K562 (cell line): ENCODE data around the gene TFF3. TPM values are rescaled to one million over a fixed set of nuclear protein-coding genes. Genes with fewer than 3 reads are reported as not detected.

Experiments
- ATAC-seq: fragments of 200-7000 bp; cut with Tn5 transposase; 3 replicates; pipeline ENCODE4 v1.9.1; 2020; ENCODE audit warnings: moderate library complexity
- BruUV-seq: library from RNA; stranded (reverse); fragments of 400-500 nt; replicated peaks from 2 replicates; lab custom pipeline; 2021; lab: Mats Ljungman, UMichigan
- CTCF ChIA-PET: fragments of 300-600 bp; formaldehyde crosslinking; extraction: SDS; loops from one replicate; lab custom pipeline; 2021; ENCODE audit warnings: low intra/inter-chr PET ratio; lab: Yijun Ruan, JAX
- POLR2A ChIA-PET: fragments of 300-600, 350-650 bp; sonication (Branson Sonifier 250); formaldehyde crosslinking; extraction: SDS; loops from one replicate; lab custom pipeline; 2021; ENCODE audit warnings: antibody characterized with exemption, inconsistent platforms; lab: Yijun Ruan, JAX
- DNase-seq, 4 experiments: peaks; one replicate each; pipeline versions ENCODE4 v3.0.0 to v3.0.0-alpha.2; 2011 to 2018; ENCODE audit warnings: low spot score in 3 of 4, mixed read lengths in 3 of 4; ENCODE audit errors: extremely low read depth in 1 of 4
- FAIRE-seq: peaks from 2 replicates; lab custom pipeline; 2011; peaks lifted over from hg19 to GRCh38; lab: Jason Lieb, UNC
- H2AFZ ChIP-seq: 2 replicates; pipeline ENCODE4 v1.6.0; 2011; ENCODE audit warnings: low read depth, low read length, control low read depth, inconsistent platforms
- H3K27ac ChIP-seq: fragments of 200-600 bp; 3 replicates; pipeline ENCODE4 v1.8.0; 2011; ENCODE audit warnings: low read depth, mild to moderate bottlenecking, control low read depth, inconsistent platforms, low read length, moderate library complexity, mixed read lengths; ENCODE audit errors: extremely low read depth
- H3K27me3 ChIP-seq, 2 experiments: fragments of 300-600 bp in 1 of 2; 2 replicates in 1 of 2; 3 replicates in 1 of 2; pipeline versions ENCODE4 v1.6.0 to v1.8.0; 2011; ENCODE audit warnings: inconsistent platforms in 2 of 2, low read length in 2 of 2, mild to moderate bottlenecking in 1 of 2, mixed read lengths in 1 of 2, moderate library complexity in 1 of 2; ENCODE audit not compliant: control insufficient read depth in 2 of 2, insufficient read depth in 2 of 2
- H3K36me3 ChIP-seq: fragments of 300-600 bp; 3 replicates; pipeline ENCODE4 v1.8.0; 2011; ENCODE audit warnings: mild to moderate bottlenecking, low read length, inconsistent platforms; ENCODE audit not compliant: control insufficient read depth, insufficient read depth
- H3K4me1 ChIP-seq, 2 experiments: fragments of 200-600 bp in 1 of 2; replicated peaks in 1 of 2; 2 replicates in 1 of 2; 3 replicates in 1 of 2; pipeline versions ENCODE4 v1.5.1 to v1.8.0; 2011; ENCODE audit warnings: inconsistent platforms in 2 of 2, low read length in 2 of 2, mild to moderate bottlenecking in 1 of 2, mixed read lengths in 1 of 2, moderate library complexity in 1 of 2; ENCODE audit not compliant: control insufficient read depth in 2 of 2, insufficient read depth in 2 of 2
- H3K4me2 ChIP-seq: 2 replicates; pipeline ENCODE4 v1.6.1; 2011; ENCODE audit warnings: low read length, control low read depth, inconsistent platforms, mixed read lengths; ENCODE audit not compliant: insufficient read depth
- H3K4me3 ChIP-seq: fragments of 200-600 bp; sonication (generic), shearing (Covaris generic); 2 replicates; pipeline ENCODE4 v1.5.1; 2016; ENCODE audit warnings: control low read depth, inconsistent platforms
- H3K79me2 ChIP-seq: fragments of 200-600 bp; 3 replicates; pipeline ENCODE4 v1.8.0; 2011; ENCODE audit warnings: low read length, inconsistent platforms; ENCODE audit not compliant: control insufficient read depth, insufficient read depth
- H3K9ac ChIP-seq, 2 experiments: 2 replicates each; pipeline versions ENCODE4 v1.6.0 to v1.6.1; 2011; ENCODE audit warnings: low read depth in 2 of 2, low read length in 2 of 2, control low read depth in 1 of 2, inconsistent platforms in 1 of 2, mild to moderate bottlenecking in 1 of 2, mixed read lengths in 1 of 2; ENCODE audit not compliant: insufficient read depth in 1 of 2
- H3K9me1 ChIP-seq: one replicate; pipeline ENCODE4 v1.6.0; 2011; ENCODE audit warnings: inconsistent platforms, mild to moderate bottlenecking, low read length, moderate library complexity; ENCODE audit not compliant: control insufficient read depth, insufficient read depth
- H3K9me3 ChIP-seq: replicated peaks from 2 replicates; pipeline ENCODE4 v1.5.1; 2011; ENCODE audit warnings: low read depth, low read length, inconsistent platforms; ENCODE audit not compliant: control insufficient read depth, insufficient read depth
- H4K20me1 ChIP-seq: replicated peaks from 2 replicates; pipeline ENCODE4 v1.6.1; 2011; ENCODE audit warnings: low read length, inconsistent platforms, mixed read lengths; ENCODE audit not compliant: control insufficient read depth, insufficient read depth
- CEBPG ChIP-seq, 3 experiments: fragments of 200-800 bp in 1 of 3; sonication (Bioruptor generic) in 1 of 3; sonication (generic) in 1 of 3; formaldehyde crosslinking in 1 of 3; IDR thresholded peaks in 2 of 3; conservative IDR thresholded peaks in 1 of 3; 2 replicates each; pipeline versions ENCODE4 v1.6.1 to v1.8.0; 2016 to 2022; ENCODE audit warnings: missing compliant biosample characterization in 2 of 3, missing genetic modification characterization in 2 of 3, mild to moderate bottlenecking in 1 of 3, missing genetic modification reagents in 1 of 3
- WGBS: fragments of 100-300 bp; shearing (Covaris generic); methylation state at CpG from one replicate; pipeline ENCODE4 v1.1.6; 2016; ENCODE audit warnings: low coverage, mixed read lengths; ENCODE audit not compliant: insufficient coverage; ENCODE audit errors: missing lambda C conversion rate; 5-methylcytosine and 5-hydroxymethylcytosine counted together
- in situ Hi-C: fragments of 300-500 bp; cut with MboI; formaldehyde crosslinking; loops from 4 replicates; pipeline ENCODE4 v1.15.0; 2018; ENCODE audit warnings: inconsistent platforms, mixed read lengths
- intact Hi-C: fragments of 100-400 bp; cut with micrococcal nuclease; formaldehyde crosslinking; loops from 2 replicates; pipeline ENCODE4 v1.14.2; 2022
- polyA plus RNA-seq, 8 experiments: library from polyadenylated mRNA; depleted of rRNA in 4 of 8; stranded (reverse) in 5 of 8; unstranded in 3 of 8; fragments of >200 nt; fragmentation: Nextera tagmentation in 2 of 8; fragmentation: Illumina TruSeq in 1 of 8; extraction: Ambion mirVana in 2 of 8; extraction: Trizol in 1 of 8; gene quantifications; 2 replicates each; pipeline versions ENCODE4 v1.2.1 to v1.2.3, GENCODE V29; 2011 to 2014; ENCODE audit warnings: inconsistent platforms in 1 of 8, missing spikeins in 1 of 8
- total RNA-seq, 7 experiments: library from RNA; depleted of rRNA in 6 of 7; stranded (reverse); fragments of >200 nt in 6 of 7; fragmentation: Illumina TruSeq in 2 of 7; extraction: Trizol in 2 of 7; gene quantifications; 2 replicates each; pipeline versions ENCODE4 v1.2.1 to v1.2.3, GENCODE V29; 2011 to 2021; ENCODE audit warnings: low replicate concordance in 1 of 7
- TF ChIP-seq, protein P1 (sequence below): fragments of 450-650 bp; formaldehyde crosslinking; conservative IDR thresholded peaks from 2 replicates; pipeline ENCODE4 v1.4.0; 2022; ENCODE audit warnings: mild to moderate bottlenecking, missing genetic modification characterization

TFF3 gene
- total and polyA plus RNA-seq, 9 of the 15 experiments (the other 6 are each of a cell fraction or from before 2014, with no cell fraction given): 0.78 TPM; not detected in 8

DNA sequence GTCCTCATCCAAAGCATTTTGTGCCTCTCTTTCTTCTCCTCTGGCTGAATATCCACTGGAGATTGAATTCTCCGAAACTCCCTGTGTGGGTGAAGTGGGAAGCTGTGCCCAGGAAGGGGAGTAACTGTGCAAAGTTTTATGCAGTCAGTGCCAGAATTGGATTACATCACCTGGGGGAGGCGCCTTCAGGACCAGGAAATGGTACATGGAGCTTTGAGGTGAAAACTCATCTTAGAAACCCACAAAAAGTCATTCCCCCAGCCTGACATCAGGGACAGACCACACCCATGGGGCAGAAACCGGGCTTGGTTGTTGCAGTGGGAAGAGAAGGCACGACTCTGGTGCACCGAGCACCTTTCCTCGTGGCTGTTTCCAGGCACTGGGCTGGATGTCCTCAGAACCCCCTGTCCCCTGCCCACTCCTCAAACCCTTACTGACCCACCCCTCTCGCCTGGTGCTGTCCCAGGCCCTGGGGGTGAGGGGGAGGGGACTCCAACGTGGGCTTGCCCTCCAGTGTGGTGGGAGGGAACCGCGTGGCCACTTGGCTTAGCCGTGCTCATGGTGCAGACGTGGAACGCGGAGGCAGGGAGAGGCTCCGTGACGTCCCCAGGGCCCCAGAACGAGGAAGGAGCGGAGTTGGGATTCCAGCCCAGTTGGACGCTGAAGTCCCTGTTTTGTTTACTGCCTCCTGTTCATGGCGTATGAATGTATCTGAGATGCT is 15.7 kb downstream of the TFF3 start:
- TF ChIP-seq CEBPG (CRISPR knock-in tag; IDR thresholded peaks at IDR 0.05) (no peak), CEBPG (tag; conservative IDR thresholded peaks at IDR 0.05 in 1 of 2, IDR thresholded peaks at IDR 0.05 in 1 of 2) (peak in 1 of 2 experiments; percentile 29; a peak in 1 of 4 replicates)
- TF ChIP-seq, protein P1, sequence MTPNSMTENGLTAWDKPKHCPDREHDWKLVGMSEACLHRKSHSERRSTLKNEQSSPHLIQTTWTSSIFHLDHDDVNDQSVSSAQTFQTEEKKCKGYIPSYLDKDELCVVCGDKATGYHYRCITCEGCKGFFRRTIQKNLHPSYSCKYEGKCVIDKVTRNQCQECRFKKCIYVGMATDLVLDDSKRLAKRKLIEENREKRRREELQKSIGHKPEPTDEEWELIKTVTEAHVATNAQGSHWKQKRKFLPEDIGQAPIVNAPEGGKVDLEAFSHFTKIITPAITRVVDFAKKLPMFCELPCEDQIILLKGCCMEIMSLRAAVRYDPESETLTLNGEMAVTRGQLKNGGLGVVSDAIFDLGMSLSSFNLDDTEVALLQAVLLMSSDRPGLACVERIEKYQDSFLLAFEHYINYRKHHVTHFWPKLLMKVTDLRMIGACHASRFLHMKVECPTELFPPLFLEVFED (CRISPR knock-in tag): no peak
- Histone ChIP-seq H3K9me1 (peaks cover under 1% of the 10 kb centered on the region), H3K36me3 (no peaks in the 10 kb centered on the region), H3K4me3 (no peak overlapping the region), H2AFZ (no peak overlapping the region), H3K4me1 (peaks cover 0 to 3% of the 10 kb centered on the region in 2 experiments; a peak in 1 of 5 replicates), H3K9ac (no peak overlapping the region), H3K27me3 (peaks cover 62 to 75% of the 10 kb centered on the region in 2 experiments), H3K9me3 (no peaks in the 10 kb centered on the region), H3K27ac (no peak overlapping the region), H3K79me2 (no peaks in the 10 kb centered on the region), H4K20me1 (peaks cover 8% of the 10 kb centered on the region; the same call in 1 of the 2 replicates), H3K4me2 (no peak overlapping the region)
- WGBS: 2% methylated on average over 20 of the region's 20 CpGs
- no TSS peak for BruUV-seq
- intact Hi-C loops (no loop called here), in situ Hi-C loops (no loop called here)
- DNase-seq: no peak
- no peak for FAIRE-seq
- ATAC-seq: no peak
- POLR2A ChIA-PET: interaction anchor here (1.1 kb wide), 1 partner anchor 8 kb away, joined by 4 read pairs; no protein-coding TSS in a partner anchor
- CTCF ChIA-PET: interaction anchor here (1.3 kb wide), 1 partner anchor 10 kb away, joined by 4 read pairs; no protein-coding TSS in a partner anchor
